Measurements from ENCODE around the gene COQ4. TPM values are rescaled to one million over a fixed set of nuclear protein-coding genes. Genes with fewer than 3 reads are reported as not detected.
A peak's percentile ranks its signal among the peaks of the same experiment; 100 is the strongest.

Gene COQ4
- total RNA-seq, 4 donors from 2014 or later, result 25.1 to 42.4 (median 34.3) TPM

DNA sequence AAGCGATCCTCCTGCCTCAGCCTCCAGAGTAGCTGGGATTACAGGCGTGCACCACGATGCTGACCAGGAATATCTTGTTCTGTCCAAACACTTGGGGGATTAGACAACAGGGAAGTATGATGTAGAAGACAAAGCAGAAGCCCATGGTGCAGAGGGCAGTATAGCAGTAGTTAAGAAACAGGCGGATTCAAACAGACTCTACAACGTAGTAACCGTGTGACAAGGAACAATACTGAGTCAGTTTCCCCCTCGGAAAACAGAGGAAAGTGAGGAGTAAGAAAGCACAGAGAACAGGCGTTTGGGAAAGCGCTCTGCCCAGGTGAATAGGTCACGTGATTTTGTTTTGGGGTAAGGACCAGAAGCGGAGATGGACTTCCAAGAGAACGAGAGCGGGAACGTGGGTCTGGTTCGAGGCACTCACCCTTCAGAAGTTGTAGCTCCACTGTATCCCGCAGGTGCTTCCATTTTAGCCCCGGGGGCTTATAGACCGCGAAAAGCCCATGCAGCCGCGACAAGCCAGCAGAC, 698 bp upstream of the COQ4 start:
- in situ Hi-C loops (cut with MboI; ENCODE audit: low sequenced_read_pairs in 4 of 4), result no loop called here
- H3K4me3 ChIP-seq, result peak overlapping the region; percentile 75 to 97 (median 94)
- TF ChIP-seq POLR2A (IDR thresholded peaks at IDR 0.05), result no peak
- TF ChIP-seq, protein P1, sequence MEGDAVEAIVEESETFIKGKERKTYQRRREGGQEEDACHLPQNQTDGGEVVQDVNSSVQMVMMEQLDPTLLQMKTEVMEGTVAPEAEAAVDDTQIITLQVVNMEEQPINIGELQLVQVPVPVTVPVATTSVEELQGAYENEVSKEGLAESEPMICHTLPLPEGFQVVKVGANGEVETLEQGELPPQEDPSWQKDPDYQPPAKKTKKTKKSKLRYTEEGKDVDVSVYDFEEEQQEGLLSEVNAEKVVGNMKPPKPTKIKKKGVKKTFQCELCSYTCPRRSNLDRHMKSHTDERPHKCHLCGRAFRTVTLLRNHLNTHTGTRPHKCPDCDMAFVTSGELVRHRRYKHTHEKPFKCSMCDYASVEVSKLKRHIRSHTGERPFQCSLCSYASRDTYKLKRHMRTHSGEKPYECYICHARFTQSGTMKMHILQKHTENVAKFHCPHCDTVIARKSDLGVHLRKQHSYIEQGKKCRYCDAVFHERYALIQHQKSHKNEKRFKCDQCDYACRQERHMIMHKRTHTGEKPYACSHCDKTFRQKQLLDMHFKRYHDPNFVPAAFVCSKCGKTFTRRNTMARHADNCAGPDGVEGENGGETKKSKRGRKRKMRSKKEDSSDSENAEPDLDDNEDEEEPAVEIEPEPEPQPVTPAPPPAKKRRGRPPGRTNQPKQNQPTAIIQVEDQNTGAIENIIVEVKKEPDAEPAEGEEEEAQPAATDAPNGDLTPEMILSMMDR (IDR thresholded peaks at IDR 0.05 in 4 of 5, conservative IDR thresholded peaks at IDR 0.05 in 1 of 5), result no peak
- H3K9me3 ChIP-seq, result no peaks in the 10 kb centered on the region
- DNase-seq, result no peak
- peak; percentile 23 to 26 for ATAC-seq
- peaks cover 0 to 49% of the 10 kb centered on the region in 2 donors for H3K36me3 ChIP-seq
- intact Hi-C loops (cut with DNase I; ENCODE audit: low total_unique reads), result loop anchor here (1.0 to 2.0 kb wide), 4 partner anchors 18 to 135 kb away; partner anchors contain the start of genes GOLGA2, ODF2, SLC27A4 and SWI5
- peaks cover 16 to 35% of the 10 kb centered on the region in 2 donors for H3K4me1 ChIP-seq
- H3K27me3 ChIP-seq, result no peaks in the 10 kb centered on the region
- H3K27ac ChIP-seq, result peak overlapping the region; percentile 83 to 95 (median 92)

DNA sequence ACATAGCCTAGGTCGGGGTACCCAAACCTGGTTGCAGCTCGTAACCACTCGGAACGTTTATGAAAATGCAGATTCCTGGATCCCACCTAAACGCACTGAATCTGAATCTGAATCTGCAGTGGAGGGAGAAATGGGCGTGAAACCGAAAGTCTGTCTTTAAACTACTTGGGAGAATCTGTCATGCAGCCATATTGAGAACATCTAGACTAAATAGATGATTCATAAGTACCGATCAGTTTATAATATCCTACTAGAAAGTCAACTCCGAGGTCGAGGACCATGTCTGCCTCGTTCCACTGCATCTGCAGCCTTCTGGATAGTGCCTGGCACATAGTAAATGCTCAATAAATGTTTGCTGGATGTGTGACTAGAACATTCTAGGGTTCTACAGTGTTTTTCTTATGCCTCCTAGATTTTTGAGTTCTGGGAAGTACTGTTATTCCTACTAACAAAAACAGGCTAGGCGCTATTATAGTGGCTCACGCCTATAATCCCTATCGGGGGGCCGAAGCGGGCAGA, 632 bp downstream of the COQ4 start:
- Histone ChIP-seq H3K4me1 (peaks cover 16 to 35% of the 10 kb centered on the region in 2 donors), H3K36me3 (peaks cover 0 to 52% of the 10 kb centered on the region in 2 donors), H3K4me3 (peak overlapping the region; percentile 75 to 97 (median 94)), H3K27me3 (no peaks in the 10 kb centered on the region), H3K27ac (peak overlapping the region; percentile 83 to 95 (median 92)), H3K9me3 (no peaks in the 10 kb centered on the region)
- ATAC-seq (no peak), DNase-seq (no peak)
- in situ Hi-C loops (cut with MboI; ENCODE audit: low sequenced_read_pairs in 4 of 4) (no loop called here), intact Hi-C loops (cut with DNase I; ENCODE audit: low total_unique reads) (loop anchor here (2.0 kb wide), 3 partner anchors 46 to 134 kb away; partner anchors contain the start of genes GOLGA2, ODF2, SWI5 and URM1)
- no peak for TF ChIP-seq POLR2A (IDR thresholded peaks at IDR 0.05)
- TF ChIP-seq, protein P1 (IDR thresholded peaks at IDR 0.05 in 4 of 5, conservative IDR thresholded peaks at IDR 0.05 in 1 of 5), result no peak

DNA sequence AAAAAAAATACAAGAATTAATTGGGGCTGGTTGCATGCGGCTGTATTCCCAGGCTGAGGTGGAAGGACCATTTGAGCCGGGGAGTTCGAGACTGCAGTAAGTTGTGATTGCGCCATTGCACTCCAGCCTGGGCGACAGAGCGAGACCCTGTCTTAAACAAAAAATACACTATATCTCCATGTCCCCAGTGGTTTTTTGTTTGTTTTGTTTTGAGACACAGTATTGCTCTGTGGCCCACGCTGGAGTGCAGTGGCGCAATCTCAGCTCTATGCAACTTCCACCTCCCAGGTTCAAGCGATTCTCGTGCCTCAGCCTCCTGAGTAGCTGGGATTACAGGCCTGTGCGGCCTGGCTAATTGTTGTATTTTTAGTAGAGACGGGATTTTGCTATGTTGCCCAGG, 1.2 kb downstream of the COQ4 start:
- in situ Hi-C loops (cut with MboI; ENCODE audit: low sequenced_read_pairs in 4 of 4) (no loop called here), intact Hi-C loops (cut with DNase I; ENCODE audit: low total_unique reads) (loop anchor here (2.0 kb wide), 3 partner anchors 47 to 133 kb away; partner anchors contain the start of genes GOLGA2, ODF2, SWI5 and URM1)
- Histone ChIP-seq H3K9me3 (no peaks in the 10 kb centered on the region), H3K4me3 (peak overlapping the region; percentile 75 to 97 (median 94)), H3K27me3 (no peaks in the 10 kb centered on the region), H3K27ac (no peak overlapping the region), H3K36me3 (peaks cover 0 to 46% of the 10 kb centered on the region in 2 donors), H3K4me1 (peaks cover 16 to 35% of the 10 kb centered on the region in 2 donors)
- TF ChIP-seq POLR2A (IDR thresholded peaks at IDR 0.05), result no peak
- TF ChIP-seq, protein P1 (IDR thresholded peaks at IDR 0.05 in 4 of 5, conservative IDR thresholded peaks at IDR 0.05 in 1 of 5), result no peak
- no peak for ATAC-seq
- no peak for DNase-seq

DNA sequence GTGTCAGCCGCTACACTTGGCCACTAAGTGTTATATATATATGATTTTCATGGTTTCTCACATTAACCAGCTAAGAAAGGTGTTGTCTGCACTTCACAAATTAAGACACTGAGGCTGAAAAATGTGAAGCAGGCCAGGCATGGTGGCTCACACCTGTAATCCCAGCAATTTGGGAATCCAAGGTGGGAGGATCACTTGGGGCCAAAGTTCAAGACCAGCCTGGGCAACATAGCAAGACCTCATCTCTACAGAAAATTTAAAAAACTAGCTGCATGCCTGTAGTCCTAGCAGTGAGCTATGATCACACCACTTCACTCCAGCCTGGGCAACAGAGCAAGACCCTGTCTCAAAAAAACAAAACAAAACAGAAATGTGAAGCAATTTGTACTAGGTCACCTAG, 1.8 kb downstream of the COQ4 start:
- no peak for ATAC-seq
- in situ Hi-C loops (cut with MboI; ENCODE audit: low sequenced_read_pairs in 4 of 4) (no loop called here), intact Hi-C loops (cut with DNase I; ENCODE audit: low total_unique reads) (no loop called here)
- Histone ChIP-seq H3K36me3 (peaks cover 0 to 45% of the 10 kb centered on the region in 2 donors), H3K4me1 (peaks cover 16 to 35% of the 10 kb centered on the region in 2 donors), H3K9me3 (no peaks in the 10 kb centered on the region), H3K4me3 (no peak overlapping the region), H3K27me3 (no peaks in the 10 kb centered on the region), H3K27ac (no peak overlapping the region)
- TF ChIP-seq, protein P1 (IDR thresholded peaks at IDR 0.05 in 4 of 5, conservative IDR thresholded peaks at IDR 0.05 in 1 of 5), result no peak
- no peak for TF ChIP-seq POLR2A (IDR thresholded peaks at IDR 0.05)
- no peak for DNase-seq
